HG02970 (cell line): ENCODE results near the gene CMTM3.
"Not testable (repeated sequence)": the region's sequence is repeated elsewhere in the genome, so short reads cannot be mapped to it uniquely, and the experiment has no call there.

Source experiments
- ATAC-seq: cut with Tn5 transposase; IDR thresholded peaks from one replicate; pipeline ENCODE4 v1.9.1; 2021; ENCODE audit warnings: mild to moderate bottlenecking, moderate library complexity, moderate number of reproducible peaks; ENCODE audit not compliant: unreplicated experiment, low FRiP score

Gene CMTM3

GRCh38 chr16:66658143-66658859, 53.8 kb downstream of the CMTM3 start:
- no peak for ATAC-seq

GRCh38 chr16:66658860-66659190, 54.3 kb downstream of the CMTM3 start:
- ATAC-seq, result no peak

- no peak for ATAC-seq
These were observed 56.1 kb downstream of the CMTM3 start for GRCh38 chr16:66660422-66661209.

- no peak for ATAC-seq
These were observed 56.7 kb downstream of the CMTM3 start for GRCh38 chr16:66661210-66661560.

GRCh38 chr16:66661671-66662346, 57.3 kb downstream of the CMTM3 start:
- not testable (repeated sequence) for ATAC-seq

GRCh38 chr16:66662445-66663194, 58.1 kb downstream of the CMTM3 start:
- no peak for ATAC-seq
